GM18858 (cell line): ENCODE results near the gene NHLRC3.
"Not testable (repeated sequence)": the region's sequence is repeated elsewhere in the genome, so short reads cannot be mapped to it uniquely, and the experiment has no call there.

ENCODE experiments used
- ATAC-seq: cut with Tn5 transposase; IDR thresholded peaks from one replicate; pipeline ENCODE4 v1.9.1; 2021; ENCODE audit not compliant: unreplicated experiment

The NHLRC3 gene

DNA sequence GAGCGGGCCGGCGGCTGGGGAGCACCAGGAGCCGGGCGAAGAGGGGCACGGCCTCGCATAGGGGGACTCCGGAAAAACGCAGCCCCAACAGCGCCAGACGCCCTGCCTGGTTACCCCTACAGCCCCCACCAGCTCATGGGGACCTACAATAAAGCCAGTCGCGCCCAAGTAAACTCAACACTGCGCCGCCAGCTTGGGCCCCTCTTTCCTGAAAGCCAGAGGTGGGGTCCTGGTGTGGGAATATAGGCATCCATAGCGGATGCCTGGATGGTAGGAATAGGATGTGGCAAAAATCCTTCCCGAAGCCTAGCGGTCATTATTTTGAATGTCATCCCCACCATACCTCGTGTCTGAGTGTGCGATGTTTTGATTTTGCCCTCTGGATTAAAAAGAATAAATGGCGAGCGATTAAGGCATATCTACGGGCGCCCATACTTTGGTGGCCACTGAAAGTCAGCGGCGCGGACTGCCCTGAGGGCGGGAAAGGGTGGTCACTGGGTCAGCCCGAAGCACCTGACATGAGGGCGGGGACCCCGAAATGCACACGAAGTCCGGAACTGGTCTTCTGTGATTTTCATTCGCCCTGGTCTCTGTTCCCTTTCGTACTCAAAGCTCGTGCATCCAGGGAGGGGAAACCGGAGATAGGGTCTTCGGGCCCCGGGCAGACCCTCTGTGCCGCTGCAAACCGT lies at the start of gene NHLRC3, which contains the start of gene PROSER1:
Gene NHLRC3, plus strand, starts transcription at position 577 of the 689 bp plus-strand sequence. CDS start 184 bp downstream, outside the sequence.
Gene PROSER1, minus strand, starts transcription at position 210 of the 689 bp plus-strand sequence. CDS start 847 bp downstream, outside the sequence.
- ATAC-seq: peak; percentile 51

GRCh38 chr13:38990693-38991092 lies 47.6 kb upstream of the NHLRC3 start, which contains the start of gene STOML3:
Gene STOML3 (minus strand): TSS chr13:38990831. CDS start chr13:38990721, 110 bp downstream.
- ATAC-seq: no peak

DNA sequence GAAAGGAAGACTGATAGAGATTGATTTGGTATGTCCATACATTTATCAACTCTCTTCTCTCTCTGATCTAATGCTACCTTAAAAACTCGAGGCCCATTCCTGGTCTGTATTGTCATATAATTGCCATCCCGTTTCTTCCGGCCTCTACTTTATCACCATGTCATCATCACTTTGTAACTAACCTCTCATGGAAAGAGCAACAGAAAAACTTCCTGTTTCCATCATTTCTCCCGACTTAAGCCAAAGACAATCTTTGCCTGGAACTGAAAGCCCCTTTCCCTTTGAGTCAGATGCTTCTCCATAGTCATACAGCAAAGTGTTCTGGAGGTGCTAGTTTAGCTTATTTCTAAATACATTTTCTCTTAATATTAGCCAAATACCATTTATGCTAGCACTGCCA lies 44.9 kb upstream of the NHLRC3 start:
- no peak for ATAC-seq

DNA sequence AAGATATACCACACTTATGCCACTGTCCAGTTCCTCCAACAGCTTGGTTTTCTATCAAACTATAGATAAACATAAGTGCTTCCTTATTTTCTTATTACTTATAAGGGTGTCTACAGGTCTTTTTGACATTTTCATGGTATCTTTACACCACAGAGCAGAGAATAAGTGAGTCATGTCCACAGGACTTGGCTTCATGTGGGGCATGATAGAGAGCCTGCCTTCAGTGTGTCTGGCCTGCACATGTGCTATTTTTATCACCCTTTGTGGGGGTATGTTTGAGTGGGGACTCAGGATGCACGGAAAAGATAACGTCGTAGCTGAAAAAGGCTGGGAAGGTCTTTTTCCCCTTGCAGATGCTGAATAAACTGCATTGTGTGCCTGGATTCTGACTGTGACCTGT lies 39.5 kb upstream of the NHLRC3 start:
- no peak for ATAC-seq

- ATAC-seq: not testable (repeated sequence)
These were observed 31.7 kb upstream of the NHLRC3 start for GRCh38 chr13:39006371-39007111.

DNA sequence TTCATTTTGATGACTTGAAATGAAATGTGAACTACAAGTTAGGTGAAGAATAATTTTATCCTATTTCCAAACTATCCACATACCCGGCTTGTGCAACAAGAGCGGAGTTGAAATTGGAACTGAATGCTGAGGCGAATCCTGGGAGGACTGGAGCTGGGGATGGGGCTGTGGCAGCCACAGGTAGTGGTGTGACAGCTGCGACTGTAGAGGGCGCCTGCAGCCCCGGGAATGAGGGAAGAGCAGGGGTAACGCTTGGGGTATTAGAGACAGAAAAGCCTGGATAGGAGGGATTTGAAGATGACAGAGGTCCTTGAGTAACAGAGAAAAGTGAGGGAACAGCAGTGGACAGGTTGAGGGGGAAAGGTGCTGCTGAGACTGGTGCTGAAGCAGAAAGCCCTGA lies 25.6 kb upstream of the NHLRC3 start:
- no peak for ATAC-seq

DNA sequence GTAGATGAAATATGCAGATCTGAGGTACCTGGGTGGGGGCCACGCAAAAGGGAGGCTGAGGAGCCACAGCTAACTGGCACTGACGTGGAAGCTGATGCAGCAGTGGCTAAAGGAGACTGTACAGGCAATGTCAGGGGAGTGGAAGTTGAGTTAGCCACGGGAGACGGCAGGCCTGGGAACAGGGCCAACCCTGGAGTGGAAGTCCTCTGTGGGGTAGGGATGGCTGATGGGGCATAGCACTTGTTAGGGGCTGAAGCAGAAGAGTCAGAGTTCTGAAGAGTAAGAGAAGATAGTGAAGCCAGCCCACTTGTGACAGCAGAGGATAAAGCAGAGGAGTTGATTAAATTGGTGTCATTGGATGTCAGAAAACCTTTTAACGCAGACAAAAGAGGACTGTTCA lies 24.8 kb upstream of the NHLRC3 start:
- no peak for ATAC-seq

DNA sequence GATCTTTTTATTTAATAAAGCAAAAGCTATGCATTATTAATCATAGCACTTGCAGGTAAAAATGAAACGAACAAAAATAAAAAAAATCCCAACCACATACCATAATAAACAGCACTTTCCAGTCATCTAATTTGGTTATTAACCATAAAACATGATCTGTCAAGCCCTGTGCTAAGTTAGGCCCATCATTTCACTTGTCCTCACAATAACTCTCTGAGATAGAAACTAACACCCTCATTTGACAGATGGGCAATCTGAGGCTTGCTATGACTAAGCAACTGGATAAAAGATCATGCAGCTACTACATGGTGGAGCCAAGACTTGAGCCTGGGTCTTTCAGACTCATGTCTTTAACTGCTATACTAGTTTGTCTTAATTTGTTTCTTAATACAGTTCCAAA lies 22.2 kb upstream of the NHLRC3 start:
- peak; percentile 94 for ATAC-seq

GRCh38 chr13:39016787-39017186 lies 21.5 kb upstream of the NHLRC3 start:
- ATAC-seq: peak; percentile 70

DNA sequence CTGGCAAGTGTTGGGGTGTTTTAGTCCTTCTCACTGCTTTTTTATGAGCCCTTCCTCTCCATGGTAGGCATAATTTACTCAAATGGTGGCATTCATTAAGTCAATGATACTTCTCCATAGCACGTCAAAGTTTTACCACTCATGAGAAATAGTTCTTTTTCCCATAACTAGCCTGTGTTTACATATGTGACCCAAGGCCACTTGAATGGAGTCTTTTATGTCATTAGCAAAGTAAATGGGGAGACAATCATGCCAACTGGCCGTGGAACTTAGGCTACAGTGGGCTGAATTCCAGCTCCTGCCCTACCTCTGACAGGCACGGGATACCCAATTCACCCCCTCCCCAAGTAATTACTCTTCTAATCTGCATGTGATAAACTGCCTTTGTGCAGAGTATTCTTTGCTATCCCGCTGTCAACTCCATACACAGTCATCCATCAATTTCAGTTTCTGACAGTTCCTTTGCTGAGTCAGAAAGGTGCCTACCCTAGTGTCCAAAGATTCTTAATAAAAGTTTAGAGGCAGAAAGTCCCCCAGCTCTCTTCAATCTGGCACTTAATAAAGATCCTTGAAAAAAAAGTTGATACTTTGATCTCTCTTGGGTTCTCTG lies 17.3 kb upstream of the NHLRC3 start:
- ATAC-seq: no peak

GRCh38 chr13:39023316-39023715 lies 14.9 kb upstream of the NHLRC3 start:
- ATAC-seq: no peak

DNA sequence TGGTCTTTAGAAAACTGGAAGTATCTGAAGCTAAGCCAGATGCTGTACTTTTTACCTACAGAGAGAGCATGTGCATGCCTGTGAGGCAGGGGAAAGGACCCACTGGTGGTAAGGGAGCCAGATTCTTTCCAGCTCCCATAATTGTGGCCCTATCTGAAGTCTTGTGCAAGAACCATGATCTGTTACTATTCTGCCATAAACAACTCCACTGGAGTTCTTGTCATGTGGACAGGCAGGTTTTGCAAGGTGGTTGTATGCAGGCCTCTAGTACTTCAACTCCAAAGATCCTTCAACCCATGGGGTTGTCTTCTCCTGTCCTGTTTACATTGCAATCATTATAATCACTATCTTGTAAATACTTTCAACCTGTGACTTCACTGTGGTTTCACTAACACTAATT lies 14.5 kb upstream of the NHLRC3 start:
- no peak for ATAC-seq

DNA sequence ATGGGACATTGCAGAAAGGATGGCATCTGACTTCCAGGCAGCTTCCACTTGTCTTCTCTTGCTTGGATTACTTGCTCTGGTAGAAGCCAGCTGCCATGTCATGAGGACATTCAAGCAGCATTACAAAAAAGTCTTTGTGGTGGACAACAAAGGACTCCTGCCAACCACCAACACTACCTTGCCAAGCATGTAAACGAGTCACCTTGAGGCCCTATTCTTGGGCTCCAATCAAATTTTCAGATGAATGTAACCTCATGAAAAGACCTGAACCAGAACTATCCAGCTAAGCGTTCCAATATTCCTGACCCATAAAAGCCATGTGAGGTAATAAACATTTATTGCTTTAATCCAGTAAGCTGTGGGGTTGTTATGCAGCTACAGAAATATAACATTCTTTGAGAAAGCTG lies 12.8 kb upstream of the NHLRC3 start:
- no peak for ATAC-seq

DNA sequence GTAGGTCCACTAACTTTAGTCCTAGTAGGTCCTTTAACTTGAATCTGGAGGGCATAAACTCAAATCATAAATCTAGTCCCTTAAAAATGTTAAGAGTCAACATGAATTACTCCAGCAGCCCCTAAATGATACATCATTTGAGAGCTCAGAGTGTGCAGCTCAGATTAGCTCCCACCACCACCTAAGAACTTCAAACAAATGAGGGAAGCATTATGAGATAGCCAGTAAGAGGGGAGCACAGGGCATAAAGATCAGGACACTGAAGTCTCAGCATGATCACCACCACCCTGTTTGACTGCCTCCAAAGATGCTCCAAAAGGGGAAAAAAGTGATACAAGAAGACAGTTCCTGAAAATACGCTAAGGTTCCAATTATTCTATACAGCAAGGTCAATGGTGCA lies 6.1 kb upstream of the NHLRC3 start:
- no peak for ATAC-seq

GRCh38 chr13:39034085-39034484 lies 4.2 kb upstream of the NHLRC3 start:
- no peak for ATAC-seq

DNA sequence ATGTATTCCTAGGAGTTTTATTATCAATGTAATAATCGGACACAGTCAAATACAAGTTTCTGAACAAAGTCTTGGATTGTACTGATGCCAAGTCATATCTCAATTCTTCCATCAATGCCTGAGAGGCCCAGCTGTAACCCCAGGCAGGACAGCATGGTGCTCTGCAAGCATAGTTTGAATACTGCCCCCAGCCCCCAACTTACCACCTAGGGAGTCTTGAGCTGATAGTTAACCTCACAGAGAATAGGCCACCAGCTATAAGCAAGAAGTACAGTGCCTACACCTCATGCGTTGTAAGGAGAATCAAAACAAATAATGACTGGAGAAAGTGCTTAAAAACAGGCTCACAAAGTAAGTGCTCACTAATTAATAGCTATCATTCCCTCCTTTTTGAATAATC lies 3.1 kb upstream of the NHLRC3 start:
- ATAC-seq: no peak

DNA sequence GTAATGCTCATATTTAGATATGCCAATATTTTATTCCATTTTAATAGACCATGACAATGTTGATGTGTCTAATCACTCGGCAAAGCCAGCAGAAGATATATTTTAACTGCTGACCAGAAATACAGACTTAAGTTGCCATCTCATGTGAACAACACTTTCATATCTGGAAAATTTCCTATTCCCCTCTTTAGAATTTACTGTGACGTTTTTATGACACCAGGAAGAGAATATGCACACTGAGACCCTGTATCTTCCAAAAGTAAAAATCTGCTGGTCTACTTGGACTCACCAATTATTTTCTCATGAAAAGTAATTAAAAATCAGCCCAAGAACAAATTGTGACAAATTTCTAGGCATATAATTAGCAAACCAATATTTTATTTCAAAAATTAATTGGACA lies 2.5 kb upstream of the NHLRC3 start:
- ATAC-seq: no peak

- ATAC-seq: no peak
These were observed 2.0 kb upstream of the NHLRC3 start for GRCh38 chr13:39036212-39036611.

GRCh38 chr13:39037410-39037879 lies 811 bp upstream of the NHLRC3 start:
- no peak for ATAC-seq

DNA sequence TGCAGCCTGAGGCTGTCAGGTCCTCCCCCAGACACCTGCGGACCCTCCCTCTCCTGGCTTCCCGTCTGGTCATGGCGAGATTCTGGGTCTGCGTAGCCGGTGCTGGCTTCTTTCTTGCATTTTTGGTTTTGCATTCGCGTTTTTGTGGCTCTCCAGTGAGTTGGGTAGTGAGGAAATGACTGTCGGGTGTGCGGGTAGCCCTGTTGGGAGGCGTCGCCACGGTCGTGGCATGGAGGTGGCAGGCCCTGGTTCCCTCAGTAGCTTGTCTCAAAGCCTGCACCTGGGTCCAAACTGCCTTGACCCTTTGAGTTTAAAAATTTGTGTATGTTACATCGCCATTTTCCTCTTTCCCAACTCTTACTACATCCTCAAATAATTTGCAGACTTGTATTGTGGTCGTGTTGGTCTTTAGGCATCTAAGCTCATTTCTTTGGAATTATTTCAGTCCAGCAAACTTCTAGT lies 344 bp downstream of the NHLRC3 start:
- peak; percentile 25 for ATAC-seq

GRCh38 chr13:39039041-39039440 lies 785 bp downstream of the NHLRC3 start:
- ATAC-seq: no peak

GRCh38 chr13:39040206-39040605 lies 1.9 kb downstream of the NHLRC3 start:
- no peak for ATAC-seq
